NB4 (cell line): ENCODE data around the gene ZSCAN10.

ENCODE experiments used
- TF ChIP-seq, protein P1 (sequence below): IDR thresholded peaks from one replicate; pipeline ENCODE4 v1.5.1; 2012; ENCODE audit warnings: low read depth, low read length
- TF ChIP-seq, protein P2 (sequence below): IDR thresholded peaks from 2 replicates; pipeline ENCODE4 v1.6.1; 2011; ENCODE audit warnings: low read depth, low read length

DNA sequence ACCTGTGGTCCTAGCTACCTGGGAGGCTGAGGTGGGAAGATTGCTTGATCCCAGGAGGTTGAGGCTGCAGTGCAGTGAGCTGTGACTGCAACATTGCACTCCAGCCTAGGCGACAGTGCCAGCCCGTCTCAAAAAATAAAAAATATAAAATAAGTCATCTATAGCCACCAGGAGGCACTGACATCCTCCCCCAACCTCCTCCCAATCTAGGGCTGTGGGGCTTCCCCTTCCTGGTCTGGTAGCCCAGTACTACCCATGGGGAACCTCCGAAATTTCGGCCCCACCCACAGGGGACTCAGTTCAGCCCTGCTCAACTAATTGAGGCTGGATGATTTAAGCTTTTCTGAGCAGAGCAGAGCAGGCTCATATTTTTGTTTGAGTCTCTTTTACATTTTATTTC lies 3.2 kb downstream of the ZSCAN10 start:
- TF ChIP-seq, protein P1, sequence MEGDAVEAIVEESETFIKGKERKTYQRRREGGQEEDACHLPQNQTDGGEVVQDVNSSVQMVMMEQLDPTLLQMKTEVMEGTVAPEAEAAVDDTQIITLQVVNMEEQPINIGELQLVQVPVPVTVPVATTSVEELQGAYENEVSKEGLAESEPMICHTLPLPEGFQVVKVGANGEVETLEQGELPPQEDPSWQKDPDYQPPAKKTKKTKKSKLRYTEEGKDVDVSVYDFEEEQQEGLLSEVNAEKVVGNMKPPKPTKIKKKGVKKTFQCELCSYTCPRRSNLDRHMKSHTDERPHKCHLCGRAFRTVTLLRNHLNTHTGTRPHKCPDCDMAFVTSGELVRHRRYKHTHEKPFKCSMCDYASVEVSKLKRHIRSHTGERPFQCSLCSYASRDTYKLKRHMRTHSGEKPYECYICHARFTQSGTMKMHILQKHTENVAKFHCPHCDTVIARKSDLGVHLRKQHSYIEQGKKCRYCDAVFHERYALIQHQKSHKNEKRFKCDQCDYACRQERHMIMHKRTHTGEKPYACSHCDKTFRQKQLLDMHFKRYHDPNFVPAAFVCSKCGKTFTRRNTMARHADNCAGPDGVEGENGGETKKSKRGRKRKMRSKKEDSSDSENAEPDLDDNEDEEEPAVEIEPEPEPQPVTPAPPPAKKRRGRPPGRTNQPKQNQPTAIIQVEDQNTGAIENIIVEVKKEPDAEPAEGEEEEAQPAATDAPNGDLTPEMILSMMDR = peak; percentile 41
- TF ChIP-seq, protein P2, sequence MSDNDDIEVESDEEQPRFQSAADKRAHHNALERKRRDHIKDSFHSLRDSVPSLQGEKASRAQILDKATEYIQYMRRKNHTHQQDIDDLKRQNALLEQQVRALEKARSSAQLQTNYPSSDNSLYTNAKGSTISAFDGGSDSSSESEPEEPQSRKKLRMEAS = no peak
